GM19372 (cell line): ENCODE data around the gene PPARG.
"Not testable (repeated sequence)": the region's sequence is repeated elsewhere in the genome, so short reads cannot be mapped to it uniquely, and the experiment has no call there.

Experiments
- ATAC-seq: cut with Tn5 transposase; IDR thresholded peaks from one replicate; pipeline ENCODE4 v1.9.1; 2021; ENCODE audit warnings: mild to moderate bottlenecking, low read depth, moderate library complexity; ENCODE audit not compliant: unreplicated experiment

The PPARG gene

DNA sequence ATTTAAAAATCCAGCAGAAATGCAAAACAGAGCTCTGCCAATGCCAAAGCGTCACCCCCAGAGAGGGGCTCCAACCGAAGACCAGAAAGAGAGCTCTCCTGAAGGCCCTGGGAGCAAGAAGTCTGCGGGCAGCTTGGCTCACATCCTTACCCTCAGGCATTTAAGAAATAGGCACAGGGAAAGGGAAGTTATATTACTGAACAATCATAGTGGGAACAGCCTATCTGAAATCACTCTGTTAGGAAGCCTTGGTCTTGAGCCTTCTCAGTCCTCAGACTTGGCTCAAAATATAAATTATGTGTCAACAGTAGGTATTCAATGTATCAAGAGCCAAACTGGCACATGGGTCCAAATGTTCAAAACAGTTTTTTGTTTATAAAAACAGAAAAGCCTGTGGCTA, 10.3 kb upstream of the PPARG start:
- ATAC-seq, result no peak

GRCh38 chr3:12279591-12280326, 9.1 kb upstream of the PPARG start:
- ATAC-seq, result no peak

- ATAC-seq, result no peak
These were observed 8.5 kb upstream of the PPARG start for GRCh38 chr3:12280357-12280806.

DNA sequence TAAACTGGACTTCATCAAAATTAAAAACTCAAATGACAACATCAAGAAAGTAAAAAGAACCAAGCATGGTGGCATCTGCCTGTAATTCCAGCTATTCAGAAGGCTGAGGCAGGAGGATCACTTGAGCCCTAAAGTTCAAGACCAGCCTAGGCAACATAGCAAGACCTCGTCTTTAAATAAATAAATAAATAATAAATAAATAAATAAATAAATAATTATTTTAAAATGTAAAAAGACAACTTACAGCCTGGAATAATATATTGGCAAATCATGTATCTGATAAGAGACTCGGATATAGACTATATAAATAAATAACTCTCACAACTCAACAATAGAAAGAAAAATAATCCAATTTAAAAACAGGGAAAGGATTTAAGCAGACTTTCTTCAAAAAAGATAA, 4.3 kb upstream of the PPARG start:
- no peak for ATAC-seq

- no peak for ATAC-seq
These were observed 3.8 kb upstream of the PPARG start for GRCh38 chr3:12285003-12285555.

DNA sequence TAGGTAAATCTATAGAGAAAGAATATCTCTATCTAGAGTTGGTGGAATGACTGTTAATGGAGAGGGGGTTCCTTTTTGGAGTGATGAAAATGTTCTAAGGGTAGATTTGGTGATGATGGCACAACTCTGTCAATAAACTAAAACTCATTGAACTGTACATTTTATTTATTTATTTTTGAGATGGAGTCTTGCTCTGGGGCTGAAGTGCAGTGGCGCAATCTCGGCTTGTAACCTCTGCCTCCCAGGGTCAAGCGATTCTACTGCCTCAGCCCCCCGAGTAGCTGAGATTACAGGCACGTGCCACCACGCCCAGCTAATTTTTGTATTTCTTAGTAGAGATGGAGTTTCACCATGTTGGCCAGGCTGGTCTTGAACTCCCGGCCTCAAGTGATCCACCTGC, 3.1 kb upstream of the PPARG start:
- ATAC-seq, result not testable (repeated sequence)

DNA sequence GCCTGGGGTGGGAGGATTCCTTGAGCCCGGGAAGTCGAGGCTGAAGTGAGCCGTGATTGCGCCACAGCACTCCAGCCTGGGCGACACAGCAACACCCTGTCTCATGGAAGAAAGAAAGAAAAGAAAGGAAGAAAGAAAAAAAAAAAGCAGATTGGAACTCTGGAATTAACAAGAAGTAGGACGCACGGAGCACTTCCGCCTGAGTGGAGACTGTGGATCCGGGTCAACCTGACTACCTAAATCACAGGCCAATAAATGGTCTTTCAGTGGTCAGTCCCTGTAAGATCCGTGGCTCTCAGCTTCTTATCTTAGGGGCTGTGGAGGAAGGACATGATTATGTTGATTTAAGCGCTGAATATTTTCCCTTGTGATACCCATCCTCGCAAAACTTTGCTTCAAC, 2.4 kb upstream of the PPARG start:
- no peak for ATAC-seq

- no peak for ATAC-seq
These were observed 1.7 kb upstream of the PPARG start for GRCh38 chr3:12286927-12287726.

- no peak for ATAC-seq
These were observed 1.1 kb upstream of the PPARG start for GRCh38 chr3:12287727-12288181.

- ATAC-seq, result no peak
These were observed 654 bp downstream of the PPARG start for GRCh38 chr3:12289524-12289923.

- ATAC-seq, result no peak
These were observed 3.9 kb downstream of the PPARG start for GRCh38 chr3:12292770-12293169.

GRCh38 chr3:12294885-12295580, 6.2 kb downstream of the PPARG start:
- ATAC-seq, result no peak

DNA sequence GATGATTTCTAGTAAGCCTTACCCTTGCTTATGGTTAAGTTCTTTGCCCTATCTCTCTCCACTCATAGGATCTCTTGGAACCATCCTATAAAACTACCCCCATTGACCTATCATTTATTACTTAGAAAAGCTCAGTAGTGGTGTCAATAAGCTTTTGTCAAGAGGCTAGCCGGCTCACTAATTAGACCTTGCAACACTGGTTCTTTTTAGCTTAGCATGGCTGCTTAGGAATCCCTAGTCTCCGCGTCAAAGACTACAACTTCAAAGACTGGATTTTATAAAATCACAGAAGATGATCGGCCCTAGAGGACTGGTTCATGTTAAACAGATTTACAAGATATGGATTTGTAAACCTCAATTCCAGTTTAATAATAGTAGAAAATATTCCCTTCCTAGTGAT, 7.6 kb downstream of the PPARG start:
- no peak for ATAC-seq

DNA sequence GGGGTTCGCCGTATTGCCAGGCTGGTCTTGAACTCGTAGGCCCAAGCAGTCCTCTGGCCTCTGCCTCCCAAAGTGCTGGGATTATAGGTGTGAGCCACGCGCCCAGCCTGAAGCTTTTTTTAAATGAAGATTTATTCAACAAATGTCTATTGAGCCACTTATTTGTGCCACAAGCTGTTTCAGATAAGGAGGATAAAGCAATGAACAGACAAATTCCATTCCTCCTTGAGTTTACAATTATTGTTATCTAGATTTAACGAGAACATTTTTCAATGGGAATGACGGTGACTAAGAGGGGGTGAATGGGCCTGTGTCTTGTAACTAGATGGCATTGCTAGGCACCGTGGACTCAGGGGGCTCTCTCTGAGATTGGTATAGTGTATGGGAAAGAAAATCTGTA, 10.2 kb downstream of the PPARG start:
- ATAC-seq, result no peak

DNA sequence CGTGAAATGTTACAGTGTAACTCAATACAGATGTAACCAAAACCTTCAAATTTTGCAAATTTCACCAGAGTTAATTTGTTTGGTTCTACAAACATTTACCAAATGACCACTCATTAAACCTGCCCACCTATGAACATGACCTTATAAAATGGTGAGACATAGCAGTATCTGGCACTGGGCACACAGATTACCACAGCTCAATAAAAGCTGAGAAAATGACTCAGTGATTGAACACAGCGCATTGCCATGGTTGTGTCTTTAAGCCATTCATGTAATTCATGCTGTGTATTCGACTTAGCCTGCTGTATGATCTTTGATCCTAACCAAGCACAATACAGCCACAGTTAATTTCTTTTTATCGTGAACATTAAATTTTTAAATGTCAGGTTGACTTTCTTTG, 11.3 kb downstream of the PPARG start:
- no peak for ATAC-seq

DNA sequence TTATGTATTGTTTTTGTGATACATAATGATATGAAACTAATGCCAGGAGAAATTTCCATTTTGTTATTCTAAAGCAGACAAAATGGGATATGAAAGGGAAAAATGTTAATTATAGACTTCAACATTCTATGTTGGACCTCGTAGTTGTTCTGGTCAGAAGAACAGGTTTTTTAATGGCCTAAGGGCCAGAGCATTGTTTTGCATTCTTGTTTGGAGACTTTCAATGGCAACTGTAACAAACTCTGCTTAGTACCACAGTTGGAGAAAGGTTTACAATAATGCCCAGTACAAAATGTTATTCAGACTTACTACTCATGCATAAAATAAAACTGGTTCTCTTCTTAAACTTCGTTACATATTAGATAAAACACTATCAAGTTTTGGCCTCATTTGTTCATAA, 12.2 kb downstream of the PPARG start:
- no peak for ATAC-seq

GRCh38 chr3:12301513-12301912, 12.6 kb downstream of the PPARG start:
- no peak for ATAC-seq

DNA sequence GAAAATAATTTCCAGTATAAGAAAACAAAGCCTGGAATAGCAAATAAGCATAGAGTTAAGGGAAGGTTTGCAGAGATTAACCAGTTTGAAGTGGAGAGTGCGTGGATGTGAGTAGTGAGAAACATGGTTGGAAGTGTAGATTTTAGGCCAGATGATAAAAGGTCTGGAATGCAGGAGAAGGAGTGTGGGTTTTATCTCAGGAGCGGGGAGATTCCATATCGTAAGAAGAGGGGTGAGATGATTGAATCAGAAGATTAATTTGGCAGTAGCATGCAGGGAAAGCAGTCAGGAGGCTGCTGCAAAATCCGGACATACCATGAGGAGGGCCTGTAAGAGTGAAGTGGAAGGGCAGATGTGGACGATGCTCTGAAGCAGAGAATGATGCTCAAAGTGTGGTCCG, 13.7 kb downstream of the PPARG start:
- ATAC-seq, result no peak

- no peak for ATAC-seq
These were observed 14.7 kb downstream of the PPARG start for GRCh38 chr3:12303534-12303933.

GRCh38 chr3:12303993-12304392, 15.1 kb downstream of the PPARG start:
- ATAC-seq, result no peak

DNA sequence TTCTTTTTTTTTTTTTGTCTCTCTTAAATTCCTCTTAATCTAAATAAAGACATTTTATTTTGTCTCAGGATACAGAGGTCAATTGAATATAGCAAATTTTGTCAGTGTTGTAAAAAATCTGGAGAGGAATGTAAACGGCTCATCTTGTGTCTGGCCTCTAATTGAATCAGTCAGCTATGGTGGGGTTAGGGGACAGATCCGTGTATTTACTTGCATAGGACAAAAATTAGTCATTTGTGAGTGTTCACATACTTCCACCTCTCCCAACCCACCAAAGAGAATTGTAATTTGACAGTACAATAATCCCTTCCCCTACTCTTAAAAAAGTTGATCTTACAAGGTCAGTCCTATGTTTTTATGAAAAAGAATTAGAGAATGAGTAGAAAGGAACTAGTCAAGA, 18.3 kb downstream of the PPARG start:
- ATAC-seq, result no peak
